Ovary (tissue), 9 donors: ENCODE results near the gene JPH3. TPM values are rescaled to one million over a fixed set of nuclear protein-coding genes. Genes with fewer than 3 reads are reported as not detected.

ENCODE experiments used
- DNase-seq, 5 donors: peaks; one replicate each; pipeline ENCODE4 v3.0.0-alpha.2; 2019 to 2020
- H3K27ac ChIP-seq, 2 donors: fragments of 200-600 bp; one replicate each; pipeline versions ENCODE4 v1.5.1 to v1.8.0; 2019 to 2022
- H3K27me3 ChIP-seq: fragments of 200-600 bp; one replicate; pipeline ENCODE4 v1.8.0; 2022
- H3K36me3 ChIP-seq: fragments of 200-600 bp; sonication (generic); one replicate; pipeline ENCODE4 v1.5.1; 2019
- H3K4me1 ChIP-seq: one replicate; pipeline ENCODE4 v1.8.1; 2013; ENCODE audit warnings: mild to moderate bottlenecking, moderate library complexity; ENCODE audit not compliant: insufficient read depth
- H3K4me3 ChIP-seq: fragments of 200-600 bp; sonication (generic); one replicate; pipeline ENCODE4 v1.5.1; 2017
- H3K9me3 ChIP-seq, 2 donors: fragments of 200-600 bp in 1 of 2; sonication (generic) in 1 of 2; one replicate each; pipeline versions ENCODE4 v1.5.1 to v1.8.1; 2013 to 2019; ENCODE audit warnings: mild to moderate bottlenecking in 1 of 2, moderate library complexity in 1 of 2
- CTCF ChIP-seq, 3 donors: fragments of 450-650 bp in 2 of 3; fragments of 200-600 bp in 1 of 3; IDR thresholded peaks; one replicate each; pipeline versions ENCODE4 v1.5.1 to v1.8.0; 2016 to 2022; ENCODE audit warnings: antibody characterized with exemption in 3 of 3, mild to moderate bottlenecking in 1 of 3
- EP300 ChIP-seq: sonication (generic); formaldehyde crosslinking; IDR thresholded peaks from one replicate; pipeline ENCODE4 v1.6.1; 2017; ENCODE audit warnings: antibody characterized with exemption
- POLR2A ChIP-seq: fragments of 450-650 bp; IDR thresholded peaks from one replicate; pipeline ENCODE4 v1.6.1; 2017; ENCODE audit warnings: antibody characterized with exemption, mild to moderate bottlenecking, moderate library complexity
- WGBS, 3 donors: extraction: QIAGEN DNeasy Blood & Tissue Kit in 1 of 3; methylation state at CpG; one replicate each; pipeline versions ENCODE4 v1.1.5 to v1.1.7; 2013 to 2017; 5-methylcytosine and 5-hydroxymethylcytosine counted together
- intact Hi-C, 4 donors: fragments of 100-400 bp; cut with DNase I; formaldehyde crosslinking; loops; one replicate each; pipeline versions ENCODE4 v1.11.0 to v1.15.1; 2022 to 2023
- polyA plus RNA-seq, 2 donors: library from polyadenylated mRNA; stranded (reverse); fragments of 200-250 nt in 1 of 2; fragments of 350-450 nt in 1 of 2; fragmentation: Illumina TruSeq in 1 of 2; extraction: RNeasy Lipid Tissue Mini Kit (QIAGEN cat#74804) in 1 of 2; gene quantifications; one replicate each; pipeline ENCODE4 v1.2.3, GENCODE V29; 2013 to 2014
- total RNA-seq, 7 donors: library from RNA; depleted of rRNA in 2 of 7; stranded (reverse); fragments of >200 nt in 2 of 7; fragmentation: NEBNext Ultra II Directional in 3 of 7; extraction: Animal tissue kit (Norgen Biotek cat#: 25700) in 3 of 7; gene quantifications; one replicate each; pipeline versions ENCODE4 v1.1.0 to v1.2.4, GENCODE V29; 2016 to 2023
- donor health status: DM: no; HTN: no; CAD: no; lungs with moderate emphysema.
- donor health status: DM: no; HTN: no; CAD: no.
- donor health status: Bipolar disorder and iron deficiency.
- donor health status: DM: yes; HTN: yes; CAD: no.
- donor health status: DM: no; HTN: no; CAD: no.
- donor health status: DM: yes; HTN: yes; CAD: no.

The JPH3 gene
- total and polyA plus RNA-seq, 9 donors, result 0.11 to 0.62 (median 0.30) TPM; not detected in 3

GRCh38 chr16:87693827-87694226 is 91.5 kb downstream of the JPH3 start:
- intact Hi-C loops, result loop anchor here in 1 of 4 donors (10.0 kb wide), 1 partner anchor 61 kb away; no protein-coding TSS in a partner anchor
- WGBS, 3 donors, result 86 to 88% (median 86%) methylated on average over 16 of the region's 16 CpGs

GRCh38 chr16:87694441-87695125 is 92.3 kb downstream of the JPH3 start:
- Histone ChIP-seq H3K9me3 (no peaks in the 10 kb centered on the region), H3K4me3 (no peak overlapping the region), H3K27ac (no peak overlapping the region), H3K36me3 (no peaks in the 10 kb centered on the region), H3K27me3 (no peaks in the 10 kb centered on the region), H3K4me1 (no peaks in the 10 kb centered on the region)
- DNase-seq, result no peak
- WGBS, 3 donors, result 79 to 83% (median 80%) methylated on average over 20 of the region's 20 CpGs
- TF ChIP-seq CTCF (IDR thresholded peaks at IDR 0.05), result no peak
- intact Hi-C loops, result loop anchor here in 1 of 4 donors (10.0 kb wide), 1 partner anchor 60 kb away; no protein-coding TSS in a partner anchor

More at GRCh38 chr16:87693827-87694226, 91.5 kb downstream of the JPH3 start:
- Histone ChIP-seq H3K27ac (no peak overlapping the region), H3K36me3 (no peaks in the 10 kb centered on the region), H3K4me3 (no peak overlapping the region), H3K9me3 (no peaks in the 10 kb centered on the region), H3K27me3 (no peaks in the 10 kb centered on the region), H3K4me1 (no peaks in the 10 kb centered on the region)
- no peak for DNase-seq
- no peak for TF ChIP-seq CTCF (IDR thresholded peaks at IDR 0.05)
- TF ChIP-seq POLR2A, result no peak
- TF ChIP-seq EP300, result no peak

GRCh38 chr16:87695534-87695933 is 93.2 kb downstream of the JPH3 start:
- intact Hi-C loops, result loop anchor here in 1 of 4 donors (10.0 kb wide), 1 partner anchor 59 kb away; no protein-coding TSS in a partner anchor
- no peak for DNase-seq
- WGBS, 3 donors, result 92 to 98% (median 95%) methylated on average over 11 to 12 of the region's 12 CpGs
- Histone ChIP-seq H3K27me3 (no peaks in the 10 kb centered on the region), H3K9me3 (no peaks in the 10 kb centered on the region), H3K27ac (no peak overlapping the region), H3K4me1 (no peaks in the 10 kb centered on the region), H3K4me3 (no peak overlapping the region), H3K36me3 (no peaks in the 10 kb centered on the region)
- no peak for TF ChIP-seq POLR2A
- TF ChIP-seq EP300, result no peak
- no peak for TF ChIP-seq CTCF (IDR thresholded peaks at IDR 0.05)

GRCh38 chr16:87696726-87697125 is 94.4 kb downstream of the JPH3 start:
- Histone ChIP-seq H3K4me3 (no peak overlapping the region), H3K9me3 (no peaks in the 10 kb centered on the region), H3K27me3 (no peaks in the 10 kb centered on the region), H3K27ac (no peak overlapping the region), H3K4me1 (no peaks in the 10 kb centered on the region), H3K36me3 (no peaks in the 10 kb centered on the region)
- 80 to 86% (median 84%) methylated on average over 18 of the region's 18 CpGs for WGBS, 3 donors
- no peak for DNase-seq
- intact Hi-C loops, result loop anchor here in 1 of 4 donors (10.0 kb wide), 1 partner anchor 58 kb away; no protein-coding TSS in a partner anchor
- TF ChIP-seq EP300 (no peak), POLR2A (no peak), CTCF (IDR thresholded peaks at IDR 0.05) (no peak)
